ENCODE data around the gene MBNL1. TPM values are rescaled to one million over a fixed set of nuclear protein-coding genes. Genes with fewer than 3 reads are reported as not detected.
A peak's percentile ranks its signal among the peaks of the same experiment; 100 is the strongest.

MBNL1 gene
- 100 to 1,000 TPM; 386 to 391 TPM for total RNA-seq
- 303 TPM for polyA plus RNA-seq

- H3K27ac Mint-ChIP-seq: peak within 1 kb of the TSS; percentile 94 to 100 (median 98)
- DNase-seq: peak; percentile 75 to 94 (median 83)
- H3K27me3 Mint-ChIP-seq: peaks cover 0 to 3% of the 10 kb centered on the region in 2 donors
- peaks cover 63 to 76% (median 67%) of the 10 kb centered on the region in 3 donors for H3K4me1 Mint-ChIP-seq
- ChIA-PET POLR2A (interaction anchor here (0.6 to 4.5 kb wide), 23 partner anchors 8 to 172 kb away, joined by 3 to 64 read pairs (median 6); no protein-coding TSS in a partner anchor), CTCF (interaction anchor here (0.7 to 3.5 kb wide), 13 partner anchors 12 to 175 kb away, joined by 3 to 37 read pairs (median 5); no protein-coding TSS in a partner anchor)
- Histone ChIP-seq H3K9me3 (ENCODE audit: low read length) (no peaks in the 10 kb centered on the region), H3K4me1 (ENCODE audit: insufficient read depth, low read length) (peaks cover 55% of the 10 kb centered on the region), H3K27me3 (ENCODE audit: insufficient read depth, low read length, poor library complexity, severe bottlenecking) (no peaks in the 10 kb centered on the region), H3K36me3 (ENCODE audit: insufficient read depth, low read length) (peaks cover 7% of the 10 kb centered on the region), H3K4me3 (ENCODE audit: low read length) (peak within 1 kb of the TSS; percentile 97), H3K27ac (ENCODE audit: low read depth, low read length) (peak within 1 kb of the TSS; percentile 96)
- no peaks in the 10 kb centered on the region for H3K9me3 Mint-ChIP-seq
- H3K4me3 Mint-ChIP-seq: peak within 1 kb of the TSS; percentile 89 to 100 (median 99)
- H3K36me3 Mint-ChIP-seq: peaks cover 4 to 38% (median 13%) of the 10 kb centered on the region in 3 donors
Observed at GRCh38 chr3:152268555-152269055, at the start of gene MBNL1. Gene MBNL1, plus strand, starts transcription at chr3:152268929. Its CDS starts 31,265 bp downstream, at chr3:152300194.

- H3K4me3 Mint-ChIP-seq: peak overlapping the region in 1 of 7 donors; percentile 25
- POLR2A ChIA-PET: no interaction called here
- H3K4me3 ChIP-seq (ENCODE audit: low read length): peak overlapping the region; percentile 57
Observed at GRCh38 chr3:152219216-152219615, 49.5 kb upstream of the MBNL1 start.

GRCh38 chr3:152219769-152220255 lies 48.9 kb upstream of the MBNL1 start:
- Mint-ChIP-seq H3K27me3 (no peaks in the 10 kb centered on the region), H3K9me3 (no peaks in the 10 kb centered on the region), H3K36me3 (peaks cover 0 to 1% (median 0%) of the 10 kb centered on the region in 3 donors), H3K4me3 (no peak overlapping the region), H3K27ac (peak overlapping the region in 1 of 8 donors; percentile 72), H3K4me1 (peaks cover 28 to 74% (median 61%) of the 10 kb centered on the region in 3 donors)
- ChIA-PET CTCF (interaction anchor here (0.8 kb wide), 1 partner anchor 15 kb away, joined by 3 read pairs; no protein-coding TSS in a partner anchor), POLR2A (no interaction called here)
- Histone ChIP-seq H3K4me3 (ENCODE audit: low read length) (no peak overlapping the region), H3K4me1 (ENCODE audit: insufficient read depth, low read length) (peaks cover 38% of the 10 kb centered on the region), H3K9me3 (ENCODE audit: low read length) (no peaks in the 10 kb centered on the region), H3K27me3 (ENCODE audit: insufficient read depth, low read length, poor library complexity, severe bottlenecking) (no peaks in the 10 kb centered on the region), H3K27ac (ENCODE audit: low read depth, low read length) (no peak overlapping the region), H3K36me3 (ENCODE audit: insufficient read depth, low read length) (no peaks in the 10 kb centered on the region)
- no peak for DNase-seq

More at GRCh38 chr3:152219216-152219615, 49.5 kb upstream of the MBNL1 start:
- H3K4me1 ChIP-seq (ENCODE audit: insufficient read depth, low read length): peaks cover 35% of the 10 kb centered on the region
- Mint-ChIP-seq H3K27me3 (no peaks in the 10 kb centered on the region), H3K27ac (peak overlapping the region in 1 of 8 donors; percentile 3), H3K9me3 (no peaks in the 10 kb centered on the region), H3K36me3 (peaks cover 0 to 1% (median 0%) of the 10 kb centered on the region in 3 donors), H3K4me1 (peaks cover 27 to 76% (median 59%) of the 10 kb centered on the region in 3 donors)
- H3K36me3 ChIP-seq (ENCODE audit: insufficient read depth, low read length): no peaks in the 10 kb centered on the region
- no peaks in the 10 kb centered on the region for H3K9me3 ChIP-seq (ENCODE audit: low read length)
- CTCF ChIA-PET: no interaction called here
- no peak for DNase-seq
- no peaks in the 10 kb centered on the region for H3K27me3 ChIP-seq (ENCODE audit: insufficient read depth, low read length, poor library complexity, severe bottlenecking)
- H3K27ac ChIP-seq (ENCODE audit: low read depth, low read length): no peak overlapping the region

GRCh38 chr3:152222327-152222726 lies 46.4 kb upstream of the MBNL1 start:
- Histone ChIP-seq H3K4me3 (ENCODE audit: low read length) (peak overlapping the region; percentile 6), H3K27ac (ENCODE audit: low read depth, low read length) (no peak overlapping the region), H3K27me3 (ENCODE audit: insufficient read depth, low read length, poor library complexity, severe bottlenecking) (no peaks in the 10 kb centered on the region), H3K36me3 (ENCODE audit: insufficient read depth, low read length) (no peaks in the 10 kb centered on the region), H3K4me1 (ENCODE audit: insufficient read depth, low read length) (peaks cover 43% of the 10 kb centered on the region), H3K9me3 (ENCODE audit: low read length) (no peaks in the 10 kb centered on the region)
- Mint-ChIP-seq H3K4me1 (peaks cover 35 to 71% (median 65%) of the 10 kb centered on the region in 3 donors), H3K9me3 (no peaks in the 10 kb centered on the region), H3K36me3 (peaks cover 0 to 1% (median 0%) of the 10 kb centered on the region in 3 donors), H3K27me3 (no peaks in the 10 kb centered on the region), H3K4me3 (peak overlapping the region in 4 of 7 donors; percentile 11 to 59 (median 18)), H3K27ac (peak overlapping the region in 5 of 8 donors; percentile 3 to 75 (median 54))
- no peak for DNase-seq
- POLR2A ChIA-PET: interaction anchor here (0.5 to 0.8 kb wide), 2 partner anchors 9 to 138 kb away, joined by 3 read pairs; no protein-coding TSS in a partner anchor
- CTCF ChIA-PET: interaction anchor here (0.9 kb wide), 1 partner anchor 24 kb away, joined by 3 read pairs; no protein-coding TSS in a partner anchor

GRCh38 chr3:152225201-152225600 lies 43.5 kb upstream of the MBNL1 start:
- Mint-ChIP-seq H3K27me3 (no peaks in the 10 kb centered on the region), H3K9me3 (no peaks in the 10 kb centered on the region), H3K36me3 (peaks cover 0 to 5% (median 0%) of the 10 kb centered on the region in 3 donors), H3K27ac (no peak overlapping the region), H3K4me3 (no peak overlapping the region), H3K4me1 (peaks cover 34 to 64% (median 51%) of the 10 kb centered on the region in 3 donors)
- H3K36me3 ChIP-seq (ENCODE audit: insufficient read depth, low read length): no peaks in the 10 kb centered on the region
- DNase-seq: no peak
- no peaks in the 10 kb centered on the region for H3K27me3 ChIP-seq (ENCODE audit: insufficient read depth, low read length, poor library complexity, severe bottlenecking)
- no peak overlapping the region for H3K27ac ChIP-seq (ENCODE audit: low read depth, low read length)
- ChIA-PET CTCF (interaction anchor here (0.6 to 1.1 kb wide), 3 partner anchors 9 to 44 kb away, joined by 3 read pairs; no protein-coding TSS in a partner anchor), POLR2A (no interaction called here)
- no peaks in the 10 kb centered on the region for H3K9me3 ChIP-seq (ENCODE audit: low read length)
- H3K4me1 ChIP-seq (ENCODE audit: insufficient read depth, low read length): peaks cover 29% of the 10 kb centered on the region
- H3K4me3 ChIP-seq (ENCODE audit: low read length): no peak overlapping the region

GRCh38 chr3:152226176-152226575 lies 42.6 kb upstream of the MBNL1 start:
- POLR2A ChIA-PET: no interaction called here
- Mint-ChIP-seq H3K36me3 (peaks cover 0 to 5% (median 0%) of the 10 kb centered on the region in 3 donors), H3K4me1 (peaks cover 43 to 67% (median 53%) of the 10 kb centered on the region in 3 donors), H3K27ac (no peak overlapping the region), H3K4me3 (no peak overlapping the region), H3K27me3 (no peaks in the 10 kb centered on the region), H3K9me3 (no peaks in the 10 kb centered on the region)
- CTCF ChIA-PET: no interaction called here
- DNase-seq: no peak
- H3K4me1 ChIP-seq (ENCODE audit: insufficient read depth, low read length): peaks cover 30% of the 10 kb centered on the region
- no peak overlapping the region for H3K4me3 ChIP-seq (ENCODE audit: low read length)
- no peaks in the 10 kb centered on the region for H3K27me3 ChIP-seq (ENCODE audit: insufficient read depth, low read length, poor library complexity, severe bottlenecking)
- H3K27ac ChIP-seq (ENCODE audit: low read depth, low read length): no peak overlapping the region
- no peaks in the 10 kb centered on the region for H3K36me3 ChIP-seq (ENCODE audit: insufficient read depth, low read length)
- H3K9me3 ChIP-seq (ENCODE audit: low read length): no peaks in the 10 kb centered on the region

- no peaks in the 10 kb centered on the region for H3K9me3 ChIP-seq (ENCODE audit: low read length)
- ChIA-PET POLR2A (no interaction called here), CTCF (no interaction called here)
- H3K27ac ChIP-seq (ENCODE audit: low read depth, low read length): no peak overlapping the region
- no peak for DNase-seq
- no peak overlapping the region for H3K4me3 ChIP-seq (ENCODE audit: low read length)
- Mint-ChIP-seq H3K9me3 (no peaks in the 10 kb centered on the region), H3K4me1 (peaks cover 40 to 67% (median 52%) of the 10 kb centered on the region in 3 donors), H3K27me3 (no peaks in the 10 kb centered on the region), H3K27ac (no peak overlapping the region), H3K36me3 (peaks cover 0 to 5% (median 0%) of the 10 kb centered on the region in 3 donors), H3K4me3 (no peak overlapping the region)
- no peaks in the 10 kb centered on the region for H3K36me3 ChIP-seq (ENCODE audit: insufficient read depth, low read length)
- no peaks in the 10 kb centered on the region for H3K27me3 ChIP-seq (ENCODE audit: insufficient read depth, low read length, poor library complexity, severe bottlenecking)
- peaks cover 25% of the 10 kb centered on the region for H3K4me1 ChIP-seq (ENCODE audit: insufficient read depth, low read length)
Observed at GRCh38 chr3:152227027-152227426, 41.7 kb upstream of the MBNL1 start.

- Mint-ChIP-seq H3K27ac (no peak overlapping the region), H3K27me3 (no peaks in the 10 kb centered on the region), H3K9me3 (no peaks in the 10 kb centered on the region), H3K36me3 (peaks cover 0 to 5% (median 0%) of the 10 kb centered on the region in 3 donors), H3K4me3 (peak overlapping the region in 1 of 7 donors; percentile 12), H3K4me1 (peaks cover 34 to 71% (median 55%) of the 10 kb centered on the region in 3 donors)
- H3K27me3 ChIP-seq (ENCODE audit: insufficient read depth, low read length, poor library complexity, severe bottlenecking): no peaks in the 10 kb centered on the region
- peaks cover 38% of the 10 kb centered on the region for H3K4me1 ChIP-seq (ENCODE audit: insufficient read depth, low read length)
- CTCF ChIA-PET: no interaction called here
- POLR2A ChIA-PET: no interaction called here
- no peak overlapping the region for H3K27ac ChIP-seq (ENCODE audit: low read depth, low read length)
- DNase-seq: no peak
- H3K9me3 ChIP-seq (ENCODE audit: low read length): no peaks in the 10 kb centered on the region
- H3K36me3 ChIP-seq (ENCODE audit: insufficient read depth, low read length): no peaks in the 10 kb centered on the region
- no peak overlapping the region for H3K4me3 ChIP-seq (ENCODE audit: low read length)
Observed at GRCh38 chr3:152229692-152230091, 39.0 kb upstream of the MBNL1 start.

Data from CD8-positive, alpha-beta memory T cell (primary cell).